ENCODE results near the gene POLG2. TPM values are rescaled to one million over a fixed set of nuclear protein-coding genes. Genes with fewer than 3 reads are reported as not detected.
A peak's percentile ranks its signal among the peaks of the same experiment; 100 is the strongest.

Gene POLG2
- total RNA-seq, 4 donors from 2014 or later: 5.9 to 17.1 (median 10.3) TPM

GRCh38 chr17:64506576-64507412, 9.9 kb upstream of the POLG2 start, which contains the start of gene CEP95:
TSS of gene CEP95 (plus strand) at chr17:64506977. CDS start at chr17:64507098, 121 bp downstream.
- Histone ChIP-seq H3K27ac (peak within 1 kb of the TSS; percentile 96 to 100 (median 100)), H3K9me3 (no peaks in the 10 kb centered on the region), H3K36me3 (peaks cover 12 to 55% (median 39%) of the 10 kb centered on the region in 3 donors), H3K4me1 (peaks cover 0 to 59% (median 45%) of the 10 kb centered on the region in 4 donors), H3K4me3 (peak within 1 kb of the TSS; percentile 82 to 99 (median 86)), H3K27me3 (no peaks in the 10 kb centered on the region)
- peak in 2 of 5 experiments; percentile 3 to 34 for TF ChIP-seq CTCF (IDR thresholded peaks at IDR 0.05)
- peak; percentile 82 to 88 for TF ChIP-seq POLR2A (IDR thresholded peaks at IDR 0.05)
- peak; percentile 73 to 92 for TF ChIP-seq EP300 (IDR thresholded peaks at IDR 0.05)
- DNase-seq (ENCODE audit: low spot score in 2 of 2): peak; percentile 93 to 96
- WGBS, 2 donors: 1% methylated on average over 62 to 77 of the region's 77 CpGs

- H3K27ac ChIP-seq: peak within 1 kb of the TSS; percentile 96 to 100 (median 100)
- H3K4me3 ChIP-seq: peak within 1 kb of the TSS; percentile 82 to 99 (median 86)
- peaks cover 0 to 65% (median 45%) of the 10 kb centered on the region in 4 donors for H3K4me1 ChIP-seq
- DNase-seq (ENCODE audit: low spot score in 2 of 2): peak; percentile 93 to 95
- no peaks in the 10 kb centered on the region for H3K27me3 ChIP-seq
- peak in 1 of 2 donors; percentile 99 for TF ChIP-seq EP300 (IDR thresholded peaks at IDR 0.05)
- TF ChIP-seq CTCF (IDR thresholded peaks at IDR 0.05): no peak
- peak; percentile 93 to 97 for TF ChIP-seq POLR2A (IDR thresholded peaks at IDR 0.05)
- H3K36me3 ChIP-seq: peaks cover 12 to 55% (median 39%) of the 10 kb centered on the region in 3 donors
- no peaks in the 10 kb centered on the region for H3K9me3 ChIP-seq
- WGBS, 2 donors: 1% methylated on average over 28 to 29 of the region's 31 CpGs
These were observed 9.3 kb upstream of the POLG2 start, which contains the start of gene DDX5 for GRCh38 chr17:64506201-64506575. TSS of gene DDX5 (minus strand) at chr17:64506289. CDS start at chr17:64506119, 170 bp downstream.

GRCh38 chr17:64505340-64506200, 8.7 kb upstream of the POLG2 start:
- TF ChIP-seq EP300 (IDR thresholded peaks at IDR 0.05): peak; percentile 68 to 97
- TF ChIP-seq POLR2A (IDR thresholded peaks at IDR 0.05): peak; percentile 47 to 77
- TF ChIP-seq CTCF (IDR thresholded peaks at IDR 0.05): peak in 1 of 5 experiments; percentile 57
- peak; percentile 86 to 87 for DNase-seq (ENCODE audit: low spot score in 2 of 2)
- Histone ChIP-seq H3K4me3 (peak overlapping the region; percentile 82 to 99 (median 86)), H3K27ac (peak overlapping the region; percentile 96 to 100 (median 100)), H3K4me1 (peaks cover 0 to 71% (median 45%) of the 10 kb centered on the region in 4 donors), H3K9me3 (no peaks in the 10 kb centered on the region), H3K36me3 (peaks cover 15 to 55% (median 41%) of the 10 kb centered on the region in 3 donors), H3K27me3 (no peaks in the 10 kb centered on the region)
- WGBS, 2 donors: 0% methylated on average over 63 to 76 of the region's 76 CpGs

GRCh38 chr17:64504769-64505339, 8.0 kb upstream of the POLG2 start:
- no peak for DNase-seq (ENCODE audit: low spot score in 2 of 2)
- peaks cover 0 to 73% (median 46%) of the 10 kb centered on the region in 4 donors for H3K4me1 ChIP-seq

More at GRCh38 chr17:64504769-64505339, 8.0 kb upstream of the POLG2 start:
- H3K36me3 ChIP-seq: peaks cover 15 to 55% (median 43%) of the 10 kb centered on the region in 3 donors
- H3K27me3 ChIP-seq: no peaks in the 10 kb centered on the region
- H3K27ac ChIP-seq: peak overlapping the region; percentile 96 to 100 (median 100)
- no peaks in the 10 kb centered on the region for H3K9me3 ChIP-seq
- WGBS, 2 donors: 0 to 1% methylated on average over 13 of the region's 13 CpGs
- TF ChIP-seq EP300 (IDR thresholded peaks at IDR 0.05) (no peak), POLR2A (IDR thresholded peaks at IDR 0.05) (no peak), CTCF (IDR thresholded peaks at IDR 0.05) (no peak)
- H3K4me3 ChIP-seq: peak overlapping the region; percentile 82 to 99 (median 86)

Data from tibial nerve (tissue), 4 donors.